K562 (cell line): ENCODE data around the gene ICA1. TPM values are rescaled to one million over a fixed set of nuclear protein-coding genes. Genes with fewer than 3 reads are reported as not detected.

Experiments
- CBX5 ChIP-seq: IDR thresholded peaks from 2 replicates; pipeline ENCODE4 v1.6.1; 2014; ENCODE audit warnings: low read depth, borderline replicate concordance
- CXXC5 ChIP-seq: fragments of 250-450 bp; sonication (Bioruptor Pico); IDR thresholded peaks from 2 replicates; pipeline ENCODE4 v1.8.0; 2022; ENCODE audit warnings: inconsistent platforms, mild to moderate bottlenecking, moderate library complexity
- MECOM ChIP-seq: fragments of 250-450 bp; sonication (Bioruptor Pico); IDR thresholded peaks from 2 replicates; pipeline ENCODE4 v1.8.0; 2022; ENCODE audit warnings: inconsistent platforms
- RAD51 ChIP-seq: fragments of 450-650 bp; IDR thresholded peaks from 2 replicates; pipeline ENCODE4 v1.7.1; 2016; ENCODE audit warnings: low read depth, mild to moderate bottlenecking, borderline replicate concordance
- RBFOX2 ChIP-seq: fragments of 200-400 bp; formaldehyde crosslinking; IDR thresholded peaks from 2 replicates; pipeline ENCODE4 v1.6.1; 2017; ENCODE audit warnings: low read depth, mild to moderate bottlenecking, low read length, moderate library complexity
- ZC3H8 ChIP-seq: fragments of 450-650 bp; IDR thresholded peaks from 2 replicates; pipeline ENCODE4 v1.6.1; 2017
- ZEB2 ChIP-seq: fragments of 450-650 bp; IDR thresholded peaks from 2 replicates; pipeline ENCODE4 v1.6.1; 2016
- ZFX ChIP-seq: sonication (generic); formaldehyde crosslinking; IDR thresholded peaks from 2 replicates; pipeline ENCODE4 v1.8.0; 2022; ENCODE audit warnings: mild to moderate bottlenecking, missing genetic modification reagents, moderate library complexity
- ZNF239 ChIP-seq: fragments of 250-450 bp; sonication (Bioruptor Pico); IDR thresholded peaks from 2 replicates; pipeline ENCODE4 v1.4.0; 2020; ENCODE audit warnings: mild to moderate bottlenecking
- ZNF551 ChIP-seq: fragments of 250-450 bp; sonication (Bioruptor Pico); IDR thresholded peaks from 2 replicates; pipeline ENCODE4 v1.5.0; 2021; ENCODE audit warnings: mild to moderate bottlenecking, moderate library complexity
- polyA plus RNA-seq, 8 experiments: library from polyadenylated mRNA; depleted of rRNA in 4 of 8; stranded (reverse) in 5 of 8; unstranded in 3 of 8; fragments of >200 nt; fragmentation: Nextera tagmentation in 2 of 8; fragmentation: Illumina TruSeq in 1 of 8; extraction: Ambion mirVana in 2 of 8; extraction: Trizol in 1 of 8; gene quantifications; 2 replicates each; pipeline versions ENCODE4 v1.2.1 to v1.2.3, GENCODE V29; 2011 to 2014; ENCODE audit warnings: inconsistent platforms in 1 of 8, missing spikeins in 1 of 8
- total RNA-seq, 7 experiments: library from RNA; depleted of rRNA in 6 of 7; stranded (reverse); fragments of >200 nt in 6 of 7; fragmentation: Illumina TruSeq in 2 of 7; extraction: Trizol in 2 of 7; gene quantifications; 2 replicates each; pipeline versions ENCODE4 v1.2.1 to v1.2.3, GENCODE V29; 2011 to 2021; ENCODE audit warnings: low replicate concordance in 1 of 7
- TF ChIP-seq, protein P1 (sequence below): fragments of 450-650 bp; conservative IDR thresholded peaks from 2 replicates; pipeline ENCODE4 v1.6.1; 2016; ENCODE audit warnings: missing genetic modification characterization, low read depth, mild to moderate bottlenecking, missing compliant biosample characterization, moderate library complexity
- TF ChIP-seq, protein P2 (sequence below): fragments of 450-650 bp; IDR thresholded peaks from 2 replicates; pipeline ENCODE4 v1.6.1; 2016; ENCODE audit warnings: borderline replicate concordance
- TF ChIP-seq, protein P3 (sequence below): fragments of 250-450 bp; sonication (Bioruptor Pico); IDR thresholded peaks from 2 replicates; pipeline ENCODE4 v1.5.0; 2020; ENCODE audit warnings: mild to moderate bottlenecking, borderline replicate concordance
- TF ChIP-seq, protein P4 (sequence below): sonication (generic); formaldehyde crosslinking; IDR thresholded peaks from 2 replicates; pipeline ENCODE4 v1.8.0; 2022; ENCODE audit warnings: missing genetic modification reagents, mild to moderate bottlenecking, moderate library complexity, borderline replicate concordance
- TF ChIP-seq, protein P5 (sequence below), 2 experiments: fragments of 450-650 bp in 1 of 2; sonication (generic) in 1 of 2; formaldehyde crosslinking in 1 of 2; IDR thresholded peaks in 1 of 2; conservative IDR thresholded peaks in 1 of 2; 2 replicates each; pipeline versions ENCODE4 v1.6.1 to v1.8.1; 2016 to 2023; ENCODE audit warnings: mild to moderate bottlenecking in 2 of 2, moderate library complexity in 2 of 2, inconsistent platforms in 1 of 2, missing genetic modification reagents in 1 of 2
- TF ChIP-seq, protein P6 (sequence below), 3 experiments: IDR thresholded peaks in 2 of 3; conservative IDR thresholded peaks in 1 of 3; 2 replicates each; pipeline ENCODE4 v1.5.1; 2011 to 2012; ENCODE audit warnings: low read length in 3 of 3, mild to moderate bottlenecking in 3 of 3, control low read depth in 2 of 3, improper control_type of control experiment in 1 of 3, inconsistent platforms in 1 of 3, low read depth in 1 of 3, mixed read lengths in 1 of 3, moderate library complexity in 1 of 3; ENCODE audit not compliant: insufficient read depth in 2 of 3

Gene ICA1
- total and polyA plus RNA-seq, 9 of the 15 experiments (the other 6 are each of a cell fraction or from before 2014, with no cell fraction given), result 7.1 to 22.3 (median 16.4) TPM

DNA sequence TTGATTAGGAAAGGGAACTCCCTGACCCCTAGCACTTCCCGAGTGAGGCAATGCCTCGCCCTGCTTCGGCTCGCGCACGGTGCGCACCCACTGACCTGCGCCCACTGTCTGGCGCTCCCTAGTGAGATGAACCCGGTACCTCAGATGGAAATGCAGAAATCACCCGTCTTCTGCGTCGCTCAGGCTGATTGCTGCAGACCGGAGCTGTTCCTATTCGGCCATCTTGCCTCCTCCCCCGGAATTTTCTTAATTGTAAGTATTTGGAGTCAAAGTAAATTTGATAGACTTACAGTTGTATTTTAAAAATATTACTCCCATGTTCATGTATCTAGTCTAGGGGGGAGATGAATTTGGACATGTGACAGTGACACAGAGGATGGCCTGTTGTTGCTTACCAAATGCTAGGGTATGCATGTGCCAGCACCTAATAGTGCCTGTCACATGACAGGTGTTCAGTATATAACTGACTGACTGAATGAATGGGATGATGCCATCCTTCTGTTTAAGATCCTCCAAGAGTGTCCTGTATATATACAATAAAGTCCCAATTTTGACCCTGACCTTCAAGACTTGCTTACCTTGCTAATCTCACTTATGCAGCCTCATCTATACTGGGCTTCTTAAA, 42.0 kb upstream of the ICA1 start (continued):
- peak; percentile 70 for TF ChIP-seq RBFOX2
- TF ChIP-seq, protein P1, sequence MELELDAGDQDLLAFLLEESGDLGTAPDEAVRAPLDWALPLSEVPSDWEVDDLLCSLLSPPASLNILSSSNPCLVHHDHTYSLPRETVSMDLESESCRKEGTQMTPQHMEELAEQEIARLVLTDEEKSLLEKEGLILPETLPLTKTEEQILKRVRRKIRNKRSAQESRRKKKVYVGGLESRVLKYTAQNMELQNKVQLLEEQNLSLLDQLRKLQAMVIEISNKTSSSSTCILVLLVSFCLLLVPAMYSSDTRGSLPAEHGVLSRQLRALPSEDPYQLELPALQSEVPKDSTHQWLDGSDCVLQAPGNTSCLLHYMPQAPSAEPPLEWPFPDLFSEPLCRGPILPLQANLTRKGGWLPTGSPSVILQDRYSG (tag), result 0 out of 2 replicates have a peak, but pooled peaks have one; percentile 69
- no peak for TF ChIP-seq ZFX (CRISPR knock-in tag)
- TF ChIP-seq ZEB2, result 0 out of 2 replicates have a peak, but pooled peaks have one; percentile 17
- TF ChIP-seq ZNF239 (CRISPR knock-in tag), result peak; percentile 37; the same call in 1 of the 2 replicates
- TF ChIP-seq, protein P2, sequence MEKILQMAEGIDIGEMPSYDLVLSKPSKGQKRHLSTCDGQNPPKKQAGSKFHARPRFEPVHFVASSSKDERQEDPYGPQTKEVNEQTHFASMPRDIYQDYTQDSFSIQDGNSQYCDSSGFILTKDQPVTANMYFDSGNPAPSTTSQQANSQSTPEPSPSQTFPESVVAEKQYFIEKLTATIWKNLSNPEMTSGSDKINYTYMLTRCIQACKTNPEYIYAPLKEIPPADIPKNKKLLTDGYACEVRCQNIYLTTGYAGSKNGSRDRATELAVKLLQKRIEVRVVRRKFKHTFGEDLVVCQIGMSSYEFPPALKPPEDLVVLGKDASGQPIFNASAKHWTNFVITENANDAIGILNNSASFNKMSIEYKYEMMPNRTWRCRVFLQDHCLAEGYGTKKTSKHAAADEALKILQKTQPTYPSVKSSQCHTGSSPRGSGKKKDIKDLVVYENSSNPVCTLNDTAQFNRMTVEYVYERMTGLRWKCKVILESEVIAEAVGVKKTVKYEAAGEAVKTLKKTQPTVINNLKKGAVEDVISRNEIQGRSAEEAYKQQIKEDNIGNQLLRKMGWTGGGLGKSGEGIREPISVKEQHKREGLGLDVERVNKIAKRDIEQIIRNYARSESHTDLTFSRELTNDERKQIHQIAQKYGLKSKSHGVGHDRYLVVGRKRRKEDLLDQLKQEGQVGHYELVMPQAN, result peak; percentile 36; the same call in 1 of the 2 replicates
- TF ChIP-seq, protein P3, sequence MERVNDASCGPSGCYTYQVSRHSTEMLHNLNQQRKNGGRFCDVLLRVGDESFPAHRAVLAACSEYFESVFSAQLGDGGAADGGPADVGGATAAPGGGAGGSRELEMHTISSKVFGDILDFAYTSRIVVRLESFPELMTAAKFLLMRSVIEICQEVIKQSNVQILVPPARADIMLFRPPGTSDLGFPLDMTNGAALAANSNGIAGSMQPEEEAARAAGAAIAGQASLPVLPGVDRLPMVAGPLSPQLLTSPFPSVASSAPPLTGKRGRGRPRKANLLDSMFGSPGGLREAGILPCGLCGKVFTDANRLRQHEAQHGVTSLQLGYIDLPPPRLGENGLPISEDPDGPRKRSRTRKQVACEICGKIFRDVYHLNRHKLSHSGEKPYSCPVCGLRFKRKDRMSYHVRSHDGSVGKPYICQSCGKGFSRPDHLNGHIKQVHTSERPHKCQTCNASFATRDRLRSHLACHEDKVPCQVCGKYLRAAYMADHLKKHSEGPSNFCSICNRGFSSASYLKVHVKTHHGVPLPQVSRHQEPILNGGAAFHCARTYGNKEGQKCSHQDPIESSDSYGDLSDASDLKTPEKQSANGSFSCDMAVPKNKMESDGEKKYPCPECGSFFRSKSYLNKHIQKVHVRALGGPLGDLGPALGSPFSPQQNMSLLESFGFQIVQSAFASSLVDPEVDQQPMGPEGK (CRISPR knock-in tag), result 0 out of 2 replicates have a peak, but pooled peaks have one; percentile 28
- no peak for TF ChIP-seq ZNF551 (CRISPR knock-in tag)
- 0 out of 2 replicates have a peak, but pooled peaks have one; percentile 44 for TF ChIP-seq ZC3H8
- no peak for TF ChIP-seq CBX5
- TF ChIP-seq, protein P4, sequence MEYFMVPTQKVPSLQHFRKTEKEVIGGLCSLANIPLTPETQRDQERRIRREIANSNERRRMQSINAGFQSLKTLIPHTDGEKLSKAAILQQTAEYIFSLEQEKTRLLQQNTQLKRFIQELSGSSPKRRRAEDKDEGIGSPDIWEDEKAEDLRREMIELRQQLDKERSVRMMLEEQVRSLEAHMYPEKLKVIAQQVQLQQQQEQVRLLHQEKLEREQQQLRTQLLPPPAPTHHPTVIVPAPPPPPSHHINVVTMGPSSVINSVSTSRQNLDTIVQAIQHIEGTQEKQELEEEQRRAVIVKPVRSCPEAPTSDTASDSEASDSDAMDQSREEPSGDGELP (CRISPR knock-in tag), result no peak
- peak; percentile 81 for TF ChIP-seq RAD51
- TF ChIP-seq MECOM (CRISPR knock-in tag), result 0 out of 2 replicates have a peak, but pooled peaks have one; percentile 57
- TF ChIP-seq, protein P5, sequence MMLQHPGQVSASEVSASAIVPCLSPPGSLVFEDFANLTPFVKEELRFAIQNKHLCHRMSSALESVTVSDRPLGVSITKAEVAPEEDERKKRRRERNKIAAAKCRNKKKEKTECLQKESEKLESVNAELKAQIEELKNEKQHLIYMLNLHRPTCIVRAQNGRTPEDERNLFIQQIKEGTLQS (IDR thresholded peaks at IDR 0.05), result peak; percentile 52; the same call in 1 of the 2 replicates
- TF ChIP-seq, protein P5 (CRISPR knock-in tag; conservative IDR thresholded peaks at IDR 0.05), result no peak
- TF ChIP-seq, protein P6, sequence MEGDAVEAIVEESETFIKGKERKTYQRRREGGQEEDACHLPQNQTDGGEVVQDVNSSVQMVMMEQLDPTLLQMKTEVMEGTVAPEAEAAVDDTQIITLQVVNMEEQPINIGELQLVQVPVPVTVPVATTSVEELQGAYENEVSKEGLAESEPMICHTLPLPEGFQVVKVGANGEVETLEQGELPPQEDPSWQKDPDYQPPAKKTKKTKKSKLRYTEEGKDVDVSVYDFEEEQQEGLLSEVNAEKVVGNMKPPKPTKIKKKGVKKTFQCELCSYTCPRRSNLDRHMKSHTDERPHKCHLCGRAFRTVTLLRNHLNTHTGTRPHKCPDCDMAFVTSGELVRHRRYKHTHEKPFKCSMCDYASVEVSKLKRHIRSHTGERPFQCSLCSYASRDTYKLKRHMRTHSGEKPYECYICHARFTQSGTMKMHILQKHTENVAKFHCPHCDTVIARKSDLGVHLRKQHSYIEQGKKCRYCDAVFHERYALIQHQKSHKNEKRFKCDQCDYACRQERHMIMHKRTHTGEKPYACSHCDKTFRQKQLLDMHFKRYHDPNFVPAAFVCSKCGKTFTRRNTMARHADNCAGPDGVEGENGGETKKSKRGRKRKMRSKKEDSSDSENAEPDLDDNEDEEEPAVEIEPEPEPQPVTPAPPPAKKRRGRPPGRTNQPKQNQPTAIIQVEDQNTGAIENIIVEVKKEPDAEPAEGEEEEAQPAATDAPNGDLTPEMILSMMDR (IDR thresholded peaks at IDR 0.05 in 2 of 3, conservative IDR thresholded peaks at IDR 0.05 in 1 of 3; ENCODE audit: insufficient read depth in 2 of 3, low read depth in 1 of 3, low read length in 3 of 3), result peak in 2 of 3 experiments; percentile 27 to 30; a peak in 2 of 6 replicates
- peak; percentile 65 for TF ChIP-seq CXXC5 (CRISPR knock-in tag)
